Measurements from ENCODE around the gene GRB10. TPM values are rescaled to one million over a fixed set of nuclear protein-coding genes. Genes with fewer than 3 reads are reported as not detected.

Gene GRB10
- total and polyA plus RNA-seq, 2 of the 8 experiments (the other 6 are each of a cell fraction or from before 2014, with no cell fraction given) = 35.7 to 97.0 TPM

DNA sequence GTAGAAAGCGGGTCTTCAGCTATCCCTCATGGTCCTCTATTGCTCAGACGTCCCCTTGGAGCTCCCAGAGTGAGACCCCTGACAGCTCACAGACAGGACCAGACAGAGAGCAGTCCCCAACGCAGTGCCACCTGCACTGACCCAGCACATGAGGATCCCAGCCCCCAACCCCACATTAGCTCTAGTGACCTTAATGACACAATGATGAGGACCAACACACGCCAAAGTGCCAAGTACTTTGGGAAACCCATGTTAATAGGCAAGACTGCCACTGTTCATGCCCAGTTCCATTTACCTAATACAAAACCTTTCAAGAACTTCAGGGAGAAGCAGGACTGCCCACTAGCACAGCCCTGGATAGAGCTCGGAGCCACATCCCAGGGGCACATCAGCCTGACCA is 5.7 kb upstream of the GRB10 start (continued):
- TF ChIP-seq POLR2AphosphoS5 (IDR thresholded peaks at IDR 0.05; ENCODE audit: low read depth, low read length) = no peak
- TF ChIP-seq RNF2 (IDR thresholded peaks at IDR 0.05; ENCODE audit: borderline replicate concordance, low read depth, low read length, missing control alignments, poor library complexity, severe bottlenecking) = no peak
- no peak for TF ChIP-seq CBX5 (IDR thresholded peaks at IDR 0.05; ENCODE audit: low read depth, low read length)
- TF ChIP-seq, protein P1, sequence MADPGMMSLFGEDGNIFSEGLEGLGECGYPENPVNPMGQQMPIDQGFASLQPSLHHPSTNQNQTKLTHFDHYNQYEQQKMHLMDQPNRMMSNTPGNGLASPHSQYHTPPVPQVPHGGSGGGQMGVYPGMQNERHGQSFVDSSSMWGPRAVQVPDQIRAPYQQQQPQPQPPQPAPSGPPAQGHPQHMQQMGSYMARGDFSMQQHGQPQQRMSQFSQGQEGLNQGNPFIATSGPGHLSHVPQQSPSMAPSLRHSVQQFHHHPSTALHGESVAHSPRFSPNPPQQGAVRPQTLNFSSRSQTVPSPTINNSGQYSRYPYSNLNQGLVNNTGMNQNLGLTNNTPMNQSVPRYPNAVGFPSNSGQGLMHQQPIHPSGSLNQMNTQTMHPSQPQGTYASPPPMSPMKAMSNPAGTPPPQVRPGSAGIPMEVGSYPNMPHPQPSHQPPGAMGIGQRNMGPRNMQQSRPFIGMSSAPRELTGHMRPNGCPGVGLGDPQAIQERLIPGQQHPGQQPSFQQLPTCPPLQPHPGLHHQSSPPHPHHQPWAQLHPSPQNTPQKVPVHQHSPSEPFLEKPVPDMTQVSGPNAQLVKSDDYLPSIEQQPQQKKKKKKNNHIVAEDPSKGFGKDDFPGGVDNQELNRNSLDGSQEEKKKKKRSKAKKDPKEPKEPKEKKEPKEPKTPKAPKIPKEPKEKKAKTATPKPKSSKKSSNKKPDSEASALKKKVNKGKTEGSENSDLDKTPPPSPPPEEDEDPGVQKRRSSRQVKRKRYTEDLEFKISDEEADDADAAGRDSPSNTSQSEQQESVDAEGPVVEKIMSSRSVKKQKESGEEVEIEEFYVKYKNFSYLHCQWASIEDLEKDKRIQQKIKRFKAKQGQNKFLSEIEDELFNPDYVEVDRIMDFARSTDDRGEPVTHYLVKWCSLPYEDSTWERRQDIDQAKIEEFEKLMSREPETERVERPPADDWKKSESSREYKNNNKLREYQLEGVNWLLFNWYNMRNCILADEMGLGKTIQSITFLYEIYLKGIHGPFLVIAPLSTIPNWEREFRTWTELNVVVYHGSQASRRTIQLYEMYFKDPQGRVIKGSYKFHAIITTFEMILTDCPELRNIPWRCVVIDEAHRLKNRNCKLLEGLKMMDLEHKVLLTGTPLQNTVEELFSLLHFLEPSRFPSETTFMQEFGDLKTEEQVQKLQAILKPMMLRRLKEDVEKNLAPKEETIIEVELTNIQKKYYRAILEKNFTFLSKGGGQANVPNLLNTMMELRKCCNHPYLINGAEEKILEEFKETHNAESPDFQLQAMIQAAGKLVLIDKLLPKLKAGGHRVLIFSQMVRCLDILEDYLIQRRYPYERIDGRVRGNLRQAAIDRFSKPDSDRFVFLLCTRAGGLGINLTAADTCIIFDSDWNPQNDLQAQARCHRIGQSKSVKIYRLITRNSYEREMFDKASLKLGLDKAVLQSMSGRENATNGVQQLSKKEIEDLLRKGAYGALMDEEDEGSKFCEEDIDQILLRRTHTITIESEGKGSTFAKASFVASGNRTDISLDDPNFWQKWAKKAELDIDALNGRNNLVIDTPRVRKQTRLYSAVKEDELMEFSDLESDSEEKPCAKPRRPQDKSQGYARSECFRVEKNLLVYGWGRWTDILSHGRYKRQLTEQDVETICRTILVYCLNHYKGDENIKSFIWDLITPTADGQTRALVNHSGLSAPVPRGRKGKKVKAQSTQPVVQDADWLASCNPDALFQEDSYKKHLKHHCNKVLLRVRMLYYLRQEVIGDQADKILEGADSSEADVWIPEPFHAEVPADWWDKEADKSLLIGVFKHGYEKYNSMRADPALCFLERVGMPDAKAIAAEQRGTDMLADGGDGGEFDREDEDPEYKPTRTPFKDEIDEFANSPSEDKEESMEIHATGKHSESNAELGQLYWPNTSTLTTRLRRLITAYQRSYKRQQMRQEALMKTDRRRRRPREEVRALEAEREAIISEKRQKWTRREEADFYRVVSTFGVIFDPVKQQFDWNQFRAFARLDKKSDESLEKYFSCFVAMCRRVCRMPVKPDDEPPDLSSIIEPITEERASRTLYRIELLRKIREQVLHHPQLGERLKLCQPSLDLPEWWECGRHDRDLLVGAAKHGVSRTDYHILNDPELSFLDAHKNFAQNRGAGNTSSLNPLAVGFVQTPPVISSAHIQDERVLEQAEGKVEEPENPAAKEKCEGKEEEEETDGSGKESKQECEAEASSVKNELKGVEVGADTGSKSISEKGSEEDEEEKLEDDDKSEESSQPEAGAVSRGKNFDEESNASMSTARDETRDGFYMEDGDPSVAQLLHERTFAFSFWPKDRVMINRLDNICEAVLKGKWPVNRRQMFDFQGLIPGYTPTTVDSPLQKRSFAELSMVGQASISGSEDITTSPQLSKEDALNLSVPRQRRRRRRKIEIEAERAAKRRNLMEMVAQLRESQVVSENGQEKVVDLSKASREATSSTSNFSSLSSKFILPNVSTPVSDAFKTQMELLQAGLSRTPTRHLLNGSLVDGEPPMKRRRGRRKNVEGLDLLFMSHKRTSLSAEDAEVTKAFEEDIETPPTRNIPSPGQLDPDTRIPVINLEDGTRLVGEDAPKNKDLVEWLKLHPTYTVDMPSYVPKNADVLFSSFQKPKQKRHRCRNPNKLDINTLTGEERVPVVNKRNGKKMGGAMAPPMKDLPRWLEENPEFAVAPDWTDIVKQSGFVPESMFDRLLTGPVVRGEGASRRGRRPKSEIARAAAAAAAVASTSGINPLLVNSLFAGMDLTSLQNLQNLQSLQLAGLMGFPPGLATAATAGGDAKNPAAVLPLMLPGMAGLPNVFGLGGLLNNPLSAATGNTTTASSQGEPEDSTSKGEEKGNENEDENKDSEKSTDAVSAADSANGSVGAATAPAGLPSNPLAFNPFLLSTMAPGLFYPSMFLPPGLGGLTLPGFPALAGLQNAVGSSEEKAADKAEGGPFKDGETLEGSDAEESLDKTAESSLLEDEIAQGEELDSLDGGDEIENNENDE (IDR thresholded peaks at IDR 0.05; ENCODE audit: insufficient replicate concordance, low read length) = no peak
- TF ChIP-seq, protein P2, sequence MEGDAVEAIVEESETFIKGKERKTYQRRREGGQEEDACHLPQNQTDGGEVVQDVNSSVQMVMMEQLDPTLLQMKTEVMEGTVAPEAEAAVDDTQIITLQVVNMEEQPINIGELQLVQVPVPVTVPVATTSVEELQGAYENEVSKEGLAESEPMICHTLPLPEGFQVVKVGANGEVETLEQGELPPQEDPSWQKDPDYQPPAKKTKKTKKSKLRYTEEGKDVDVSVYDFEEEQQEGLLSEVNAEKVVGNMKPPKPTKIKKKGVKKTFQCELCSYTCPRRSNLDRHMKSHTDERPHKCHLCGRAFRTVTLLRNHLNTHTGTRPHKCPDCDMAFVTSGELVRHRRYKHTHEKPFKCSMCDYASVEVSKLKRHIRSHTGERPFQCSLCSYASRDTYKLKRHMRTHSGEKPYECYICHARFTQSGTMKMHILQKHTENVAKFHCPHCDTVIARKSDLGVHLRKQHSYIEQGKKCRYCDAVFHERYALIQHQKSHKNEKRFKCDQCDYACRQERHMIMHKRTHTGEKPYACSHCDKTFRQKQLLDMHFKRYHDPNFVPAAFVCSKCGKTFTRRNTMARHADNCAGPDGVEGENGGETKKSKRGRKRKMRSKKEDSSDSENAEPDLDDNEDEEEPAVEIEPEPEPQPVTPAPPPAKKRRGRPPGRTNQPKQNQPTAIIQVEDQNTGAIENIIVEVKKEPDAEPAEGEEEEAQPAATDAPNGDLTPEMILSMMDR (IDR thresholded peaks at IDR 0.05; ENCODE audit: control extremely low read depth in 1 of 3, insufficient read depth in 1 of 3, low read depth in 1 of 3, low read length in 3 of 3) = no peak
- TF ChIP-seq SP2 (IDR thresholded peaks at IDR 0.05; ENCODE audit: low read length) = no peak

Data from H1 (cell line).